GM13976 (cell line): ENCODE results near the gene SHC3.

Experiments used
- DNase-seq: peaks from one replicate; pipeline ENCODE4 v3.0.0; 2012; ENCODE audit warnings: low spot score
- in situ Hi-C: fragments of 300-500 bp; cut with MboI; formaldehyde crosslinking; loops from one replicate; pipeline ENCODE4 v1.12.0; 2022; ENCODE audit warnings: low sequenced_read_pairs, mixed read lengths, inconsistent platforms; ENCODE audit not compliant: unreplicated experiment
- TF ChIP-seq, protein P1 (sequence below): IDR thresholded peaks from 2 replicates; pipeline ENCODE4 v1.5.1; 2012; ENCODE audit warnings: borderline replicate concordance, mild to moderate bottlenecking; ENCODE audit not compliant: insufficient read depth; ENCODE audit errors: extremely low read depth, missing control alignments, control extremely low read depth

SHC3 gene

DNA sequence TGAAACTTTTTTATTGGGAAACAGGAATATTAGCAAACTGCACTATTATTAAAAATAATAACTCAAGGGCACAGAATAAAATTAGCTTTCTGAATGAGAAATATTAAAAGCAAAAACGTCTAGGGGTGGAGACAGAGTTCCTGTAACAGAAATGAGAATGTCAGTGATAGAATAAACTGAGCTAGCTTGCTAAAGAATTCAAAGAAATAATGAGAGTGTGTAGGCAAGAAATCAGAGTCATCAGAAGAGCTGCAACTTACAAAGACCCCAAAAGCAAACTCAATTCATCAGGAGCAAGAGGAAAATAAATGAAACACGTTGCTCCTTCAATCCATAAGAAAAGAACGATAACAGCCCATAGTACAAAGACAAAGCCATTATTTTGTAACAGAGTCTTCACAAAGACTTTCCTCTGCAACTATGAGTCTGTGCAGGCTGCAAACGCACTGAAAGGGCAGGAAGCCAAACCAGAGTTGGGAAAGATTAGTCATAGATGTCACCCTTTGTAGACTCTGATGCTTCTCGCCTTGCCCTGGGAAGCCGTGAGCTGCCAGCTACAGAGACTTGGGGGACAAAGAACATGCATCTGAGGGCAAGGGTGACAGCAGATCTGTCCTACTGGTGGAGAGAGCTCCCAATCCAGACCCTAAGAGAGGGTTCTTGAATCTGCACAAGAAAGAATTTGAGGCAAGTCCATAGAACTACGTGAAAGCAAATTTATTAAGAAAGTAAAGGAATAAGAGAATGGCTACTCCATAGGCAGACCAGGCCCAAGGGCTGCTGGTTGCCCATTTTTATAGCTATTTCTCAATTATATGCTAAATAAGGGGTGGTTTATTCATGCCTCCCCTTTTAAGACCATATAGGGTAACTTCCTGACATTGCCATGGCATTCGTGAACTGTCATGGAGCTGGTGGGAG, 40.8 kb downstream of the SHC3 start:
- in situ Hi-C loops: no loop called here
- TF ChIP-seq, protein P1, sequence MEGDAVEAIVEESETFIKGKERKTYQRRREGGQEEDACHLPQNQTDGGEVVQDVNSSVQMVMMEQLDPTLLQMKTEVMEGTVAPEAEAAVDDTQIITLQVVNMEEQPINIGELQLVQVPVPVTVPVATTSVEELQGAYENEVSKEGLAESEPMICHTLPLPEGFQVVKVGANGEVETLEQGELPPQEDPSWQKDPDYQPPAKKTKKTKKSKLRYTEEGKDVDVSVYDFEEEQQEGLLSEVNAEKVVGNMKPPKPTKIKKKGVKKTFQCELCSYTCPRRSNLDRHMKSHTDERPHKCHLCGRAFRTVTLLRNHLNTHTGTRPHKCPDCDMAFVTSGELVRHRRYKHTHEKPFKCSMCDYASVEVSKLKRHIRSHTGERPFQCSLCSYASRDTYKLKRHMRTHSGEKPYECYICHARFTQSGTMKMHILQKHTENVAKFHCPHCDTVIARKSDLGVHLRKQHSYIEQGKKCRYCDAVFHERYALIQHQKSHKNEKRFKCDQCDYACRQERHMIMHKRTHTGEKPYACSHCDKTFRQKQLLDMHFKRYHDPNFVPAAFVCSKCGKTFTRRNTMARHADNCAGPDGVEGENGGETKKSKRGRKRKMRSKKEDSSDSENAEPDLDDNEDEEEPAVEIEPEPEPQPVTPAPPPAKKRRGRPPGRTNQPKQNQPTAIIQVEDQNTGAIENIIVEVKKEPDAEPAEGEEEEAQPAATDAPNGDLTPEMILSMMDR: no peak
- no peak for DNase-seq

DNA sequence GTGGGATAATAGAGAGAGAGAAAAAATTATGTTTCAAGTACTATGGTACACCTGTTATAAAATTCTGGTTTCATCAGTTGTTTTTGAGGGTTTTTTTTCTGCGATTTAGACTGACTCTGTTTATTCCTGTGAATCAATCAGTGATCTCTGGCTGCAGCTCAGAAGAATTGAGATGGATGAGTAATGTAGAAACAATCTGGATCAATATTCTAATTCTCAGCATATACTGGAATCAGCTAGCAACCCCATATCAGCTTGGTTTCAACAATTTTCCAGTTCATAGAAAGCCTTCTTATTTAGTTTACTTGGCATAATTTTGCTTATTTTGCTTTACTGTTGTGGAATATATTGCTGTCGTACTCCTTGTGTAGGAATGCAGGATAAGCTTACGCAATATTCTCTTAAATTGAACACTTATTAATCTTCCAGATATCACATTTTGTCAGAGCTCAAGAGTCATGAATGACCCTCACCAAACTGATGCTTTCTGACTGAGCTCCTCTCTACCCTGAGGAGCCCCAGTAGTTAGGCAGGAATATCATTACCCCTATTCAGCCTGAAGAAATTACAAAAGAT, 42.9 kb downstream of the SHC3 start:
- in situ Hi-C loops: no loop called here
- DNase-seq: no peak
- TF ChIP-seq, protein P1: no peak

DNA sequence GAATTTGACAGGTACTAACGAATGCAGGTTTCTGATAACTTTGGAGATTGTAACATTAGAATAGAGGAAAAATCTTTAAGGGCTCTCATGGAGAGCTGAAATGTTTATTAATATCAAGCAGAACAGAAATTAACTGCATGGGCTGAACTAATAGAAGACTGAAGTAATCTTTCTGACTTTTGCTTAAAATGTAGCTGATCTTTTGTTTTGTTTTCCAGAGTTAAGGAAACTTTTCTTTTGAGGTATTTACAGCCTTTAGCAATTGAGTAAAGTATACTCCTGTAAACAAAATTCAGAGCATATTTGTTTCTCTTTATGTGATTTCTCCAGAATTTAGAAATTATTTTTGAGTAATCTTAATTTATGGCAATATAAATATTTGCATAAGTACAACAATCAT, 43.9 kb downstream of the SHC3 start:
- in situ Hi-C loops: no loop called here
- TF ChIP-seq, protein P1: no peak
- DNase-seq: no peak

DNA sequence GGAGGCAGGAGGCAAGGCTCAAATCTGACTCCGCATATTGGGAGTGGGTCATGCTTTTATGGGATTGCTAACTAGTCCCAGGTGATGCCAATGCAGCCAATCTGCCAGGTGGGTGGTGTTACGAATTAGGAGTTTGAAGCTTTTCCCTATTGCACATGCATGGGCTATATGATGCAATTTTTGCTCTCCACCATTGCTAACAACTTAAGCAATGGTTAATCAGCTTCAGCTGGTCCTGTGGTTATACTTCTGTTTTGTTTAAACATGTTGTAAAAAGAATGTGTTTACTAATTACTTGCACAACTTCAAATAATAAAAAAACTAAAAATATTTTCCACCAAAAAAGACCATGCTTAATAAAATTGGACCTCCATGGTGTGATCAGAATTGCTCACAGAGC, 55.7 kb downstream of the SHC3 start:
- TF ChIP-seq, protein P1: no peak
- in situ Hi-C loops: no loop called here
- no peak for DNase-seq

DNA sequence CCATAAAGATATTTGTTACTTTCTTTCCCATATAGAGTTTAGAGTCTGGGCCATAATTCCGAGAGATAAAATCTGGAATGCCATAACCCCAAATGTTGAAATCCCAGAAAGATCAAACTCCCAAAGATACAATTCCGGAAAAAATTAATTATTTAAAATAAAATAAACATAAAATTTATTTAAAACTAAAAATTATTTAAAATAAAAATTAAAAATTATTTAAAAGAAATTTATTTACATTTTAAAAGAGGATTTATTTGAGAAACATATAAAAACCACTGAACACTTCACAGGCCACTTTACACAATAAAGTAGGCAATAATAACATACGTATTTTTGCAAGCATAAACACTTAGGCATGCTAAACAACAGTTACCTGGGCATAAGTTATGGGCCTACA, 57.9 kb downstream of the SHC3 start:
- in situ Hi-C loops: no loop called here
- no peak for DNase-seq
- TF ChIP-seq, protein P1: no peak

DNA sequence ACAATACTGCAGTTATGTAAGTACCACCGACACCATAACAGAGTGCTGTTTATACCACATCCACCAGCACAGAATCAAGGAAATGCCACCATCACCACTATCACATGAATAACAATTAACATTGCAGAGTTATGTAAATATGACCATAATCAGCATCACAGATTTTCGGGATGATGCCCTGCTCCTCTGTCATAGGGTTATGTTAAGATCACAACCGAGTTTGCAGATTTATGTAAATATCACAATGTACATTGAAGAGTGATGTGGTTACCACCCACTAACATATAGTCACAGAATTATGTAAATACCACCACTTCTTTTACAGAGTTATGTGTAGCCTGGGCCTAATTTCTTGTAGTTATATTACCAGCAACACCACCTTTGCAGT, 61.8 kb downstream of the SHC3 start:
- TF ChIP-seq, protein P1: no peak
- in situ Hi-C loops: no loop called here
- no peak for DNase-seq
